HG02571 (cell line): ENCODE measurements around the gene SEMA3E.
"Not testable (repeated sequence)": the region's sequence is repeated elsewhere in the genome, so short reads cannot be mapped to it uniquely, and the experiment has no call there.

Source experiments
- ATAC-seq: cut with Tn5 transposase; IDR thresholded peaks from one replicate; pipeline ENCODE4 v1.9.1; 2021; ENCODE audit warnings: mild to moderate bottlenecking, moderate library complexity; ENCODE audit not compliant: unreplicated experiment

The SEMA3E gene

DNA sequence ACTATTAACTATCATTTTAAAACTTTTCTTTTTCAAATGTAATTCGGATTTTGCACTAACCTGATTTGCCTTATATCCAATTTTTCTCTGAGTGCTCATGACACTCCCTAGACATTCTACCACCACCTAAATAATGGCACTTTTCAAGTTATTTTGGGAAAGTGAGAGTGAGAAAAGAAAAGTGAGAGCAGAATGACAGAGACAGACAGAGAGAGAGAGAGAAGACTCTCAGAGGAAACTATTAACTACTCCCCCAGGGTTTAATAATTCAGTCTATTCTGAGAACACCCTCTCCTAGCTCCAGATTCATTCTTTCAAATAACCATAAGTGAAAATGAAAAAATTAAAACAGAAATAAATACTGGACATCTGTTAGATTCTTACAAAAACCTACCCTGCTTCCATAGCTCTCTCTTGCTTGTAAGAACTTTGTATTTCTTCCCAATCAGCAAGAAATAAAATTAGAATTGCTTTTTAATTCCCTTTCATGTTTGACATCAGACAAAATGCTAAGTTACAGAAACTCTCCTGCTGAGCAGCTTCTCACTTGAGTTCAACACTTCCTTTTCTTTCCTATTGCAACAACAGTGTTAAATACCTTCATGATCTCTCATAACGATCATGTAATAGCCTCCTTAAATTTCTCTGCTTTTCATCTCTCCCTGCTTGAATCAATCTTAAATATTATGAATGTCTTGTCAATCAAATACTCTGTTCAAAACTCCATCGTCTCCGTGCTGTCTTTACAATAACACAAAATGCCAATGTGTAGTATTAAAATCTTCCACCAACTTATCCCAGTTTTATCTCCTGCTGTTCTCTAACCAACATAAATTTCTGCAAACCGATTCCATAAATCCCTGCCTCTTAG lies 191.7 kb downstream of the SEMA3E start:
- ATAC-seq: no peak

DNA sequence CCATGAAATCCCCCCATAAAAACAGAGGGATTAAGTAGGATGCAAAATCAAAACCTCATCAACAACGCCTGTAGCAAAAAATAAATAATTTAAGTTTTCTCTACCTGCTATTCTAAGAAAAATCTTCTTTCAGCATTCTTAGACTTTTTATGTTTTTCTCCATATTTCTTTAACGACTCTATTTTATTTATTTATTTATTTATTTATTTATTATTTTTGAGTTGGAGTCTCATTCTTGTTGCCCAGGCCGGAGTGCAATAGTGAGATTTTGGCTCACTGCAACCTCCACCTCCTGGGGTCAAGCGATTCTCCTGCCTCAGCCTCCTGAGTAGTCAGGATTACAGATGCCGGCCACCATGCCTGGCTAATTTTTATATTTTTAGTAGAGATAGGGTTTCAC lies 192.5 kb downstream of the SEMA3E start:
- ATAC-seq: no peak

DNA sequence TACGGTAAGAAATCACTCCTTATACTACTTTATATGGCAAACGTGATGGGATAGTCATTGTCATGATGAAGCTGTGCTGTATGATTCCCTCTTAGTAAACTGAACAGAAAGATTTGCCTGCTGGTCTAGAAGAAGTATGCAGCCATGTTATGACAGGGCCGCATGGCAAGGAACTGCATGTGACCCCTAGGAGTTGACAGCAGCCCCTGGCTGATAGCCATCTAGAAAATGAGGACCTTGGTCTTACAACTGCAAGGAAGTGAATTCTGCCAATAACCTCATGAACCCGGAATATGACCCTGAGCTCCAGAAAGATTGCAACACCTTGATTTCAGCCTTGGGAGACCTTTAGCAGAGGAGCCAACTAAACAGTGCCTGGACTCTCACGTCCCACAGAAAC lies 193.3 kb downstream of the SEMA3E start:
- ATAC-seq: no peak

DNA sequence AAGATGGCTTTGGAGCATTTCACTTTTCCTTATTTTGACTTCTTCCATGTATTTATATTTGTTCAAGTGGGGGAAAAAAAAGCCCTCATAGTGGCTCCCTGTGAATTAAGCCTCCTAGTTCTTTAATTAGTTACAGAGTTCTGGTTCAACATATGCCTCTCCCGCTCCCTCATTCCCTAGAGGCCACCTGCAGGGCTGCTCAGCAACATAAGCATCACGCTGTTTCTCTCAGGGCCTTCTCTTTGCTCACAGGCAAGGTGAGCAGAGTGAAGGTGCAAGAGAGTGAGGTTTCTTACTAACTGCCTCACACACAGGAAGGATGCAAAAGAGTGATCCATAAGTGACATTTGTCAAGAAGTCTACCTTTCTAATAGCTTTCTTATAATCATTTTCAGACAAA lies 196.7 kb downstream of the SEMA3E start:
- no peak for ATAC-seq

DNA sequence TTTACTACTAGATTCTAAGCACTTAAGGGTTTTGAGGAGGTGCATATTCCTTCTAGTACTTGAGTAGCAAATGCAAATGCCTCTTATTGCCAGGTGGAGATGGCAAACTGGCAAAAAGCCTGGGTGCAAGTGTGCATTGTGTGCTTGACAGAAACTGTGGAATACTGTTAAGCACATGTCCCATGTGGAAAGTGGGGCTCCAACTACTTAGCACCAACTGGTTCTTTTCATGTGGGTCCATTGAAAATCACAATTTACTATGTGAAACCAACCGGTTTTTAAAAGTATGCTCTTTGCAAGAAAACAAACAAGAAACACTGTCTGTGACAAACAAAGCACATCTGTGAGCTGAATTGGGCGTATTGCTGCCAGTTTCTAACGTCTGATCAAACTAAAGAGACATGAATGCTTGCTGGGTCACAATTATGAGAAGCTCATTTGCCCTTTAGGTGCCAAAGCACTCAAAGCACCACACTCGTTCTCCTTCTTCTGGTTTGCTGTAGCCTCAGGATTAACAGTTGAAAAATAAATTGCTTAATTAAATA lies 197.4 kb downstream of the SEMA3E start:
- ATAC-seq: no peak

DNA sequence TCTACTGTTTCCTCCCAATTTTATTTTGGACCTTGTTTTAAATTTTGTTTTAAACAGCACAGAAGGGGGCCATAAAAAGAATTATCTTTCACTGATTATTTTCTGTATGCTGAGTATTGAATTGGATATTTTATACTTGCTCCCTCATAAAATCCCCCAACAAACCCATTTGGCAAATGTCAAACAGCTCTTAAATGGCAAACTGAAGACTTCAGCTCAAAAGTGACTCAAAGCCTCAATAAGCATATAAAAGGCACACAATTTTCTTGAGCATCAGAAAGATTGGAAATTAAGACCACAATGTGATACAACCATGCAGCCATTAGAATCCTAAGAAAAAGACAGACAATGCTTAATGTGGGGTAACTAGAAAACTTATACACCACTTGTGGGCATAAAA lies 199.2 kb downstream of the SEMA3E start:
- no peak for ATAC-seq

DNA sequence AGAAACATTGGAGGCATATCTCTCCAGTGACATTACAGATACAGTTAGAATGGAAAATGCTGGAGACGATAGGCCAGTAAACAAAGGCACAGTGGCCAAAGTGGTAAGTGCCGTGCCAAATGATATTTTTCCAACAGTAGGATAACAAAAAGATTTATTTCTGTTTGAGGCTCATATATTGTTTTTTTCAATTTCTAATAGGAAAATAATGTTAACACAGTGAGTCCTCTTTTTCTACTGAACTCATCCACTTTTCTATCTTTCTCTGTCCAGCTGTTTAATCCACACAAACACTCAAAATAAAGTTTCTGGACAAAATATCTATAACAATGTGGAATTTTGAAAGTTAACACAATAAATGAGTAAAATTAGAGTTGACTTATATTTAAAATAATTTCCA lies 201.3 kb downstream of the SEMA3E start:
- no peak for ATAC-seq

DNA sequence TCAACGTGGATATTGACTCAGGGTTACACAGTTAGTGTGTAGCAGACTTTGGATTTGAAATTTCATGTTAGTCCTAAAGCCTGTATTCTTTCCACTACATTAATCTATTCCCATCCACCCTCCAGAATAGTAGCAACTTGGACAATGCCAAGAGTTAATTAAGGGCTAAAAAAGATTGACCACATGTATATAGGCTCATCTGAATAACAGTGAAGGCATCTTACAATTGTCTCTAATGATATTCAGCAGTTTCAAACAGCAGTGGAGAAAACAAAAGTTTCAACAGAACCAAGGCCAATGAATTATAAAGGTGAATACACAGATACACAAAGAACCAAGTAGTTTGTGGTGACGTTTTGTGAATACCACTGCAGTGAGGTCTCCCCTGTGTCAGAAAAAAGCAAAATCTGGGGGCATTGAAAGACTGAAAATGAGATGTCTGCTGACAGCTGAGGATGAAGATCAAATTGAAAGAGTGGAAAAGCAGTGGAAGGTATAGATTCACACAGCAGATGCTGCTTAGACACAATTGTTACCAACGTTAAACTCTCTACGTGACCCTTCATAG lies 202.8 kb downstream of the SEMA3E start:
- ATAC-seq: no peak

DNA sequence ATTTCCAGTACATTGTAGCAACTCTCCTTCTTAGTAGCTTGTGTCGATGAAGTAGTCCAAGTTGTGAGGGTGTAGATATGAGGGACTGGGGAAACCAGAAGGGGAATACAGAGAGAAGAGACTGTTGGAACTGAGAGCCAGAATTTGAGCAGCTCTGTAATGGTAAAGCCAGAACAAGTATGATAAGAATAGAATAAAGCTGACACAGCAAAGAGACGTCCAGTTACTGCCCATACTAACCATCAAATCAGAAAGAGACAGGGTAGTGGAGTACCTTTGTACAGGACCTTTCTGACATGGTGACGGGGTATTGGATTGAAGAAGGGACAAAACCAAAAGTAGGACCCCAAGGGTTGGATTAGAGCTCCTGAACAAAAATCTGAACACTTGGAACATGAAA lies 206.0 kb downstream of the SEMA3E start:
- ATAC-seq: no peak

DNA sequence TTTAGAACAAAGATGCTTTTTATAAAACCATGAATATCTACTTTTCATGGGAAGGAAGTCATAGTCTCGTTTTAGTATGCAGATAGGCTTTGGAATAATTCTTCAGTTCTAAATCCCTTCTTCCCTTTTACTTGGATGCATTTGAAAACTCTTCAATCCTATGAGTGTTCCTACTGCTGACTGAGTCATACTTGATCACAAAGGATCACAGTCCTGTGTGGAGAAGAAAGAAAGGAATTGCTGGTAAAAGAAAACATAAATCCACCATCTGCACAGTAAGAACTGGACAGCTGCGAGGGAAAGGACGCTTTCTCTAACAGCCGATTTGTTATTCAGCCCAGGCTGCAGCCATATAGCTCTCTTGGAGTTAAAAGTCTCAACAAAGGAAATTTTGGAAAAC lies 209.9 kb downstream of the SEMA3E start:
- no peak for ATAC-seq

DNA sequence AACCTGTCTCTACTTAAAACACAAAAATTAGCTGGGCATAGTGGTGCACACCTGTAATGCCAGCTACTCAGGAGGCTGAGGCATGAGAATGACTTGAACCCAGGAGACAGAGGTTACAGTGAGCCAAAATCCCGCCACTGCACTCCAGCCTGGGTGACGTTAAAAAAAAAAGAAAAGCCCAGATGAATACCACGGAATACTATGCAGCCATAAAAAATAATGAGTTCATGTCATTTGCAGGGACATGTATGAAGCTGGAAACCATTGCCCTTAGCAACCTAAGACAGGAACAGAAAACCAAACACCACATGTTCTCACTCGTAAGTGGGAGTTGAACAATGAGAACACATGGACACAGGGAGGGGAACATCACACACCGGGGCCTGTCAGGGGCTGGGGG lies 218.7 kb downstream of the SEMA3E start:
- ATAC-seq: not testable (repeated sequence)

DNA sequence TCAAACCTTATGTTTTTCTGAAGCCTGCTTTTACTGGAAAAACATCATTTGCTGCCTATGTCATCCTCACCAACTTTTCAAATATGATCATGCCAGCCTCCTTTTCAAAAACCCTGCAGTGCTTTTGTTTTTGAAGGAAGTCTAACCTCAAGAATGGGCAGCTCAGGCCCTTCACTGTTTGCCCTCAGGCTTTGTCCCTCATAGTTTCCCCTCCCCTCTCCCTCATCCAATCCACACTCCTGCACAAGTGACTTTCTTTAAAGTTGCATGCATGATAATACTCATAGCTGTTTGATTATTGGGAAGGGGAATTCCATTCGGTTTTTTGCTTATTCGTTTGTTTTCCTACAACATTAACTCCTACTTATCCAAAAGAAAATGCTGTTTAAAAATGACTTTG lies 219.4 kb downstream of the SEMA3E start:
- ATAC-seq: no peak

DNA sequence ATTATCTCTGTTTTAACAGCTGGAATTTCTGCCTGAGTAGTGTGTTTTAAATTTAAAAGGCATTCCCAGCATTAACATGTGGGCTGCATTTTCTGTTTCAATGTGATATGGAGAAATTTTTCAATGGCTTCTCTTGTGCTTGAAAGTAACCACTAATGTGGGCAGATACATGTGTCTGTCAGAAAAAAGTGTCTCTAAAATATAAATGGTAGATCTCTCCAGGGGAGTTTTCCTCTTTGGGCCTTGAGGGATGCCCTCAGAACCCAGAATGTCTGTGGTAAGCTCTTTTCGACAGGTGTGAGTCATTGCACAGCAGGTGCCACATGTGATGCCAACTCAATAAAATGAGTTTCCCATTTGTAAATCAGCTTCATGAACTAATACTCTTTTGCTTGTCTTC lies 221.1 kb downstream of the SEMA3E start:
- ATAC-seq: no peak

DNA sequence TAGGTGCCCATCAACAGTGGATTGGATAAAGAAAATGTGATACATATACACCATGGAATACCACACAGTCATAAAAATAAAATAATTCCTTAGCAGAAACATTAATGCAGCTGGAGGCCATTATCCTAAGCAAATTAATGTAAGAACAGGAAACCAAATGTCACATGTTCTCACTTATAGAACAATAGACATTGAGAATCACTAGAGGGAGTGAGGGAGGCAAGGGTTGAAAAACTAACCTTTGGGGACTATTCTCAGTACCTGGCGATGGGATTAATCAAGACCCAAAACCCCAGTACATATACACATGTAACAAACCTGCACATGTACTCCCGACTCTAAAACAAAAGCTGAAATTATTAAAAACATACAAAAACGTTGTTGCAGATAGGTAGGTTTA lies 222.6 kb downstream of the SEMA3E start:
- ATAC-seq: no peak

DNA sequence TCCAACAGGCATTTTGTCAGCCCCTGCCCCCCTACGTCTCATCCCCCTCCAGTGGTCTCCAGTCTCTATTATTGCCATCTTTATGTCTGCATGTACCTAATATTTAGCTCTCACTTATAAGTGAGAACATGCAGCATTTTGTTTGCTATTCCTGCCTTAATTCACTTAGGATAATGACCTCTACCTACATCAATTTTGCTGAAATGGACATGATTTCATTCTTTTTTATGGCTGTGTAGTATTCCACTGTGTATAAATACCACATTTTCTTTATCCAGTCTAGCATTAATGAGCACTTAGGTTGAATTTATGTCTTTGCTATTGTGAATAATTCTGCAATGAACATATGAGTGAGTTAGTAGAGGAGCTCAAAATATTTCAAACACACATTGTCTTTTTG lies 229.9 kb downstream of the SEMA3E start:
- no peak for ATAC-seq

DNA sequence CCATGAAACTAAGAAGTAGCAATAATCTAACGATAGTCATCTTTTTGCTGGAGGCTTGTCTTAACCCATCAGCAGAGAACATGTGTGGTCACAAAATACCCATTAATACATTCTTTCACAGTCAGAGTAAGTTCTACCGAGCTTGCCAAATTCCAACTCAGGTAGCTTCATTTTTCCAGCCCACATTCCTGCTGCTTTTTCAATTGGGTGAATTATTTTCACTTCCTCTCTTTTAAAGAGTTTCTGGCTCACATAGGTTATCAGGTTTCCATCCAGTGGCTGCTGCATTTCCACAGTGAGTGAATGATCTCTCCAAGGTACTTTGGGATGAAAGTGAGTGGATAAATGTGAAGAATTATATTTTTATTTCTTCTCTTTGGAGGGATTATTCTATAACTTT lies 233.1 kb downstream of the SEMA3E start:
- no peak for ATAC-seq

DNA sequence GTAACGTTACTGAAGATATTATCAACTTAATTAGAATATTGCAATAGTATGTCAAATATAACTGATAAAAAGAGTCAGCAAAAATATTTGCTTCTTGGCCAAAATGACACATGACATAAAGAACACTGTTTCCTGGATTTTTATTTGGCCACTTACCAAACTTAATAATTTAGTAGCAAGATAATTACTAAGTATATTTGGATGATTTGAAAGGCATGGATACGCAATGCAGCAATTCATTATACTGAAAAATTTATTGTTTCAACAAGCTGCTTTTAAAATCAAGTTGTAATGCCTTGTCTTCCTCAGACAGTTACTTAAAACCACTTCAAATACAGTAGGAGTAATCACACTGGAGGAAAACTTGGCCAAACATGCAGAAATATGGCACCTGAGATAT lies 234.0 kb downstream of the SEMA3E start:
- ATAC-seq: no peak

DNA sequence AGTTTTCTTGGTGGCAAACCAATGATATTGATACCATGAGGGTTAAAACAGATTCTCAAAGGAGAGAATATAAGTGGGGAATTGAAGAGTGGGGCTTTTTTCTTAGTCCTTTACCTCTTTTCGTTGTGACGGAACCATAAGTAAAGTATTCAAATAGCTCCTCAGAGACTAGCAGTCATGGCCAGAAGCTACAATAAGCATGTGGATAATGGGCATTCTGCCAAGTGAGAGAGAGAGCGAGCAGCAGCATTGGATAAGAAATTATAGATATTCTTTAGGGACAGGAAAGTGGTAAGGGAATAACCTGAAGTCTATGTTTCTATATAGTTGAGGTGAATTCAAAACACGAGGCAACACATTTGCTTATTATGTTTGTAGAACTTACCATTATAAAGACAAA lies 235.1 kb downstream of the SEMA3E start:
- no peak for ATAC-seq

DNA sequence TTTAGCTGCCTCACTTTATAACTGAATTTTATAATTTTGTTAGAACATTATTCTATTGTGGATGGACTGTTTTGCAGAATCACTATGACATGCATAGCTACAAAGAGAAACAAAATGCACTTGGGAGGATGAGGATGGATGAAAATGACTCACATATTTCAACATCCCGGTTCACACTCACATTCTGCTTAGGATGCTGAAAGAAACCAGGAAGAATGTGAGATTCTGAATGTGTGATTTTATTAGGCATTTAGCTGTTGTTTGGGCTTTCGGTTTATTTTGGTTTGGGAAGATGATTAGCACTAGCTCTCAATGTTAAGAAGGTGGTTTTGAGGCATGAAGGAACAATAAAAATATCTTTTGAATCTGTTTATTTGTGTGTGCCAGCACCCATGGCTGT lies 235.5 kb downstream of the SEMA3E start:
- no peak for ATAC-seq

DNA sequence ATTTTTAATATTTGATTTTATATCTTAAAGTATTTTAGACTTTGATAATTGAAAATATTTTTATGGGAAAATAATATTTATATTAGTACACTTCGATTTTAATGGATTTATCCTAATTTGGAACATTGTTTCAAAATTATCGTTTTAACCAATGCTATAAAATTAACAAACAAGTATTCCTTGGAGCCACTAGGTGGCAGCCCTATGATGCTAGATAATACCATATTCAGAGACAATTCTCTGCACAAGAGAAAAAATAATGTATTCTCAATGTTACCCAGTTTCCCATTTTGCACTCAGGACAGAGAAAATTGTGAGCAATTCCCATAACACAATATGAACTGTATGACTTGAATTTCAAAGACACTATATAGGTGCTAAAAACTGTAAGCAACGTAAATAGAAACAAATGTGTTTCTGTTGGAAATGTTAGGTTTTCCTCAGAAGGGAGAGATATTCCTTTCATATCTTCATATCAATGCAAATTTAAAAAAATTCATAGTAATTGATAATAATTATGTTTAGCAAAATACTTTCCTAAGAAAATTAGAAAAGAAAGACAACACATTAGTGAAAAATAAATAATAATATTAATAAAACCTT lies 237.8 kb downstream of the SEMA3E start:
- ATAC-seq: no peak

DNA sequence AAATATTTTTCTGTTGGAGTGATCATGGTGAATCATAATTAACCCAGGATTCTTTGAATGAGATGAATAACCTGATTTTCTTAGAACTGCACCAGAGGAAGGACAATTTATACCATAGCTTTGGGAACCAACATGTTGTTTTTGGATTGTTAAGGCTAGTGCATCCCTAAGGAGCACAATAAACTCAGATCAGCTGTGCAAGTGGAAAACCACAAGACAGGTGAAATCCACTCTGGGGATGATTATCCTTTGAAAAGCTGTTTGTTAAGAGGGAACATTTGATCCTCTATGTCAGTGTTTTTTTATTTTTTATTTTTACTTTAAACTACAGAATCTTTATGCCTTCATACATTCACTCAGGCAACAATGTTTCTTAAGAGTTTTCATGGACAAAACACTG lies 254.2 kb downstream of the SEMA3E start:
- no peak for ATAC-seq

DNA sequence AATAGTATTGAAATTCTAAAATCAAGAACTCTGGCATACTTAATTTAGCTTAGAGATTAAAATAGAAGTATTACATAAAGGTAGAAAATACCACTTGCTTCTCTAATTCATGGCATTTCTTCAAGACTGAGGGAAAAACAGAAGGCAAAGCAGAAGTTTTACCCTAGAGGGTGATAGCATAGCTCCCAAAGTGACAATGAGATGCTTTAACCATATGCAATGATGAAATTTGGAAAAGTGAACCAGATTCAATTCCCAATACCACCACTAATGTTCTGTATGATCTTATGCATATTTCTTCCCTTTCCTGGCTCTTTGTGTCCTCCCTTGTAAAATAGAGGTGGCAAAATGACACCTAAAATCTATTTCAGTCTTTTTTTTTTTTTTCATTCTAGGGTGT lies 260.5 kb downstream of the SEMA3E start:
- ATAC-seq: no peak
